ENCODE data around the gene ARL3. TPM values are rescaled to one million over a fixed set of nuclear protein-coding genes. Genes with fewer than 3 reads are reported as not detected.

The ARL3 gene
- total RNA-seq, 4 donors from 2014 or later = 7.1 to 9.8 (median 9.1) TPM

DNA sequence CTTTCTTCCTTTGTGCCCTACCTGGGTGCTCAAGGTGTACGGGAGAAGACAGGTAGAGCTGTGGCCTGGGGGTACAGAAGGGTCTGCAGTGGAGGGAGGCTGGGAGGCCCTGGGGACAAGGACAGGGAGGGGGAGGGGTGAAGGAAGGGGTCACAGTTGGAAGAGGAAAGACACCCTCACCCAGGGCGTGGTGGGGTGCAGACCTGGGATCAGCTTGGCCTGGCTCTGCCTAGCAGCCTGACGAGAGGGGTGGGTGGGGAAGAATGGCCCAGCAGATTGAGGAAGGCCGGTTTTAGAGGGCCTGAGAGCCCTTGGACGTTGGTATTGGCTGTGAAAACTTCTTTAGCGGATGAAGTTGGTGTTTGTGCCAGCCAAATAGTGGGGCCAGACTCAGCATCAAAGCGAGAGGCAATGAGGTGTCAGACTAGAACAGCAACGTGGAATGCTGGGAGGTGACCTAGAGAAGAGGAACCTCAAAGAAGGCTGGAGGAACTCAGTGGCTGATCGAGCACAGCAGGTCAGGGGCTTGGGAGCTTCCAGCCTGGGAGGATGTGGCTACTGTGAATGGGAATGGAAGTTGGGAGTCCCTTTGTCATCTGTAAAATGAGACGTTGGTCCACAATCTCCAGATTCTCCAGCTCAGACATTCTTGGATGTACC lies 88.0 kb downstream of the ARL3 start:
- Histone ChIP-seq H3K9me3 (no peaks in the 10 kb centered on the region), H3K27ac (peak overlapping the region in 3 of 4 donors; percentile 36 to 87 (median 86)), H3K4me3 (no peak overlapping the region), H3K27me3 (no peaks in the 10 kb centered on the region), H3K4me1 (peaks cover 0 to 84% (median 48%) of the 10 kb centered on the region in 3 donors), H3K36me3 (peaks cover 0 to 20% of the 10 kb centered on the region in 2 donors)
- TF ChIP-seq EP300 (IDR thresholded peaks at IDR 0.05) (no peak), POLR2AphosphoS5 (IDR thresholded peaks at IDR 0.05) (no peak), POLR2A (IDR thresholded peaks at IDR 0.05) (no peak)
- no peak for ATAC-seq
- 55 to 80% methylated on average over 2 to 9 of the region's 10 CpGs for WGBS, 2 donors (ENCODE audit: low coverage in 1 of 2)

DNA sequence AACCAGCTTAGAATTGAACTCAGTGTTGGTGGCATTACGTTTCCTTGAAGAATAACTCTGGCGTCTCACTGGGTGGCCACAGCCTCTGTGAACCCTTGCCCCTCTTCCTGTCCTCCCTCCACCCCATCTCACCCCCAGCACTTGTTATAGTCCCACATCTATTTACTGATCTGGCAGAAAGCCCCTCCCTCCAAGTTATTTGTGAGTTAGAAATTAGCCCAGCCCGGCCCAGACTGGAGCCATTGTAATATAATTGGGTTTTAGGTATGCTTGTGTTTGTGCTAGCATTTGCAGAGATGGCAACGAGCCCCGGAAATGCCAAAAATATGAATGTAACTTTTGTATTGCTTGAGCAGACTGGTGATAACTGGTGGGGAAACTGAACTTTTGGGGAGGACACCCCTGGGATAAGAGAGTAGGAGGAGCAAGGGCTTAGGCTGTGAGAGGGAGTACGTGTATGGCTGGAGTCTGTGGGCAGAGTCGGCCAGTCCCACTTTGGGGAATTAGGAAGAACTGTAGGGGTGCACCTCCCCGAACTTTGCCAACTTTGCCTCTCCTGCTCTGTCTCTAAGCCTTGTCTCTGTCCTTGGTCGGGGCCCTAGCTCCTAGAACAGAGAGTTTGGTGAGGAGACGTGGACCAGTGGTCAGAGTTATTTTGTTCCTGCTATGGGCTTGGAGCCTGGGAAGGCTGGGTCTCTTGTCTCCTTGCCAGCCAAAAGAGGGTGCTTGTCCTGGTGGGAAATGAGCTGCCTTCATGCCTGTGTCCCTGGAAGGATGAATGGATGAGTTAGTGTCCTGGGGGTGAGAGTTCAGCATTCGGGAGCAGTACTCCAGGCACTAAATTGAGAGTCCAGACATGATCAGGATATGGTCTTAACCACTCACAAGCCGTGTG lies 89.2 kb downstream of the ARL3 start:
- H3K4me3 ChIP-seq = no peak overlapping the region
- H3K27me3 ChIP-seq = no peaks in the 10 kb centered on the region
- peaks cover 0 to 8% of the 10 kb centered on the region in 2 donors for H3K36me3 ChIP-seq
- H3K4me1 ChIP-seq = peaks cover 0 to 87% (median 58%) of the 10 kb centered on the region in 3 donors
- 47 to 64% methylated on average over 5 to 8 of the region's 12 CpGs for WGBS, 2 donors (ENCODE audit: low coverage in 1 of 2)
- H3K9me3 ChIP-seq = no peaks in the 10 kb centered on the region
- TF ChIP-seq POLR2AphosphoS5 (IDR thresholded peaks at IDR 0.05) (no peak), EP300 (IDR thresholded peaks at IDR 0.05) (no peak), POLR2A (IDR thresholded peaks at IDR 0.05) (no peak)
- TF ChIP-seq, protein P1, sequence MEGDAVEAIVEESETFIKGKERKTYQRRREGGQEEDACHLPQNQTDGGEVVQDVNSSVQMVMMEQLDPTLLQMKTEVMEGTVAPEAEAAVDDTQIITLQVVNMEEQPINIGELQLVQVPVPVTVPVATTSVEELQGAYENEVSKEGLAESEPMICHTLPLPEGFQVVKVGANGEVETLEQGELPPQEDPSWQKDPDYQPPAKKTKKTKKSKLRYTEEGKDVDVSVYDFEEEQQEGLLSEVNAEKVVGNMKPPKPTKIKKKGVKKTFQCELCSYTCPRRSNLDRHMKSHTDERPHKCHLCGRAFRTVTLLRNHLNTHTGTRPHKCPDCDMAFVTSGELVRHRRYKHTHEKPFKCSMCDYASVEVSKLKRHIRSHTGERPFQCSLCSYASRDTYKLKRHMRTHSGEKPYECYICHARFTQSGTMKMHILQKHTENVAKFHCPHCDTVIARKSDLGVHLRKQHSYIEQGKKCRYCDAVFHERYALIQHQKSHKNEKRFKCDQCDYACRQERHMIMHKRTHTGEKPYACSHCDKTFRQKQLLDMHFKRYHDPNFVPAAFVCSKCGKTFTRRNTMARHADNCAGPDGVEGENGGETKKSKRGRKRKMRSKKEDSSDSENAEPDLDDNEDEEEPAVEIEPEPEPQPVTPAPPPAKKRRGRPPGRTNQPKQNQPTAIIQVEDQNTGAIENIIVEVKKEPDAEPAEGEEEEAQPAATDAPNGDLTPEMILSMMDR (IDR thresholded peaks at IDR 0.05) = no peak
- H3K27ac ChIP-seq = peak overlapping the region in 3 of 4 donors; percentile 36 to 87 (median 86)
- ATAC-seq = no peak

DNA sequence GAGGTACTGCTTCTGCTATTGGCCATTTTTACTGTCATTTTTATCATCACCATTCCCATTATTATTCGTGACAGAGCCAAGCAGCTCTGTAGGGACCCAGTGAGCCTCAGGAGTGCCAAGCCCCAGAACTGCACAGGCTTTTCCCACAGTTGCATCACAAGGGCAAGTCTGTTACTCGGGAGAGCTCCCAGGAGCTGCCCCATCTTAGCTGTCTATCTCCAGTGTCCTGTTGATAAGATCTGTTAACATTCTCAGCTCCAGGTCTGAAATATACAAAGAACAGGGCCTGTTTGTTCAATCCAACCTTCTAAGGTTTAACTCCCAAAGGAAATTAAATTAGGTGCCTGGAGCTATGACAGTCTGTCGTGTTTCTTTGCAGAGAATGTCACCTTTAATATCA lies 90.1 kb downstream of the ARL3 start:
- no peaks in the 10 kb centered on the region for H3K36me3 ChIP-seq
- no peak overlapping the region for H3K27ac ChIP-seq
- H3K4me3 ChIP-seq = no peak overlapping the region
- H3K9me3 ChIP-seq = no peaks in the 10 kb centered on the region
- peaks cover 0 to 87% (median 60%) of the 10 kb centered on the region in 3 donors for H3K4me1 ChIP-seq
- H3K27me3 ChIP-seq = no peaks in the 10 kb centered on the region
- TF ChIP-seq, protein P1 (IDR thresholded peaks at IDR 0.05) = no peak
- TF ChIP-seq POLR2AphosphoS5 (IDR thresholded peaks at IDR 0.05) (no peak), EP300 (IDR thresholded peaks at IDR 0.05) (no peak), POLR2A (IDR thresholded peaks at IDR 0.05) (no peak)
- no peak for ATAC-seq
- 57 to 94% methylated on average over 2 to 3 of the region's 3 CpGs for WGBS, 2 donors (ENCODE audit: low coverage in 1 of 2)

Other genes with a start within 250 kb of the ARL3 start
- 100 to 1,000 TPM; 157 to 221 (median 179) TPM for gene ACTR1A, start 211.7 kb downstream of the ARL3 start, total RNA-seq
- 1 to 10 TPM; 5.3 to 10.0 (median 8.6) TPM for gene SUFU, start 210.4 kb downstream of the ARL3 start, total RNA-seq
- gene TRIM8, start 69.9 kb downstream of the ARL3 start, total RNA-seq = 100 to 1,000 TPM in 3 of 4 donors, 10 to 100 TPM in 1; 96.7 to 171 (median 131) TPM
- 1 to 10 TPM in 2 of 4 donors, under 1 TPM in 2; 0.45 to 3.2 (median 1.2) TPM for gene SFXN2, start 239 bp upstream of the ARL3 start, total RNA-seq
- gene WBP1L, start 29.6 kb upstream of the ARL3 start, total RNA-seq = 100 to 1,000 TPM; 125 to 142 (median 132) TPM
- not detected for gene CYP17A1, start 123.0 kb upstream of the ARL3 start, total RNA-seq
- gene BORCS7, start 139.9 kb upstream of the ARL3 start, total RNA-seq = 10 to 100 TPM; 24.3 to 47.3 (median 28.9) TPM
- gene AS3MT, start 155.1 kb upstream of the ARL3 start, total RNA-seq = 10 to 100 TPM in 1 of 4 donors, 1 to 10 TPM in 3; 5.1 to 13.1 (median 8.9) TPM
- 10 to 100 TPM in 1 of 4 donors, 1 to 10 TPM in 3; 3.8 to 10.7 (median 7.5) TPM for gene CNNM2, start 203.9 kb upstream of the ARL3 start, total RNA-seq

Measured in gastroesophageal sphincter (tissue), 4 donors.